C4-2B (cell line): ENCODE results near the gene MED12.

ENCODE experiments used
- H3K27ac ChIP-seq: fragments of 450-650 bp; 2 replicates; pipeline ENCODE4 v1.5.1; 2017
- CTCF ChIP-seq: fragments of 450-650 bp; conservative IDR thresholded peaks from 2 replicates; pipeline ENCODE4 v1.5.1; 2017; ENCODE audit warnings: mild to moderate bottlenecking
- ZFX ChIP-seq: fragments of 450-650 bp; IDR thresholded peaks from 2 replicates; pipeline ENCODE4 v1.6.1; 2017

MED12 gene

GRCh38 chrX:71107762-71108360 lies 10.5 kb upstream of the MED12 start:
- no peak for TF ChIP-seq CTCF
- no peak for TF ChIP-seq ZFX
- no peak overlapping the region for H3K27ac ChIP-seq

- H3K27ac ChIP-seq: no peak overlapping the region
- no peak for TF ChIP-seq CTCF
- TF ChIP-seq ZFX: no peak
These were observed 9.3 kb upstream of the MED12 start for GRCh38 chrX:71109051-71109450.

GRCh38 chrX:71111141-71111843 lies 7.1 kb upstream of the MED12 start, which contains the start of gene IL2RG:
TSS of gene IL2RG (minus strand) at chrX:71111577. CDS start at chrX:71111539, 38 bp downstream.
- H3K27ac ChIP-seq: no peak within 1 kb of the TSS
- TF ChIP-seq CTCF (no peak), ZFX (no peak)

- no peak for TF ChIP-seq CTCF
- TF ChIP-seq ZFX: no peak
- H3K27ac ChIP-seq: no peak overlapping the region
These were observed 6.4 kb upstream of the MED12 start for GRCh38 chrX:71111921-71112431.

GRCh38 chrX:71117358-71117757 lies 1.0 kb upstream of the MED12 start:
- no peak overlapping the region for H3K27ac ChIP-seq
- TF ChIP-seq ZFX (no peak), CTCF (no peak)

- peak overlapping the region; percentile 86 for H3K27ac ChIP-seq
- TF ChIP-seq ZFX (no peak), CTCF (no peak)
These were observed 664 bp downstream of the MED12 start for GRCh38 chrX:71118985-71119535.

GRCh38 chrX:71128166-71128833 lies 9.9 kb downstream of the MED12 start:
- TF ChIP-seq ZFX (no peak), CTCF (no peak)

More at GRCh38 chrX:71128166-71128833, 9.9 kb downstream of the MED12 start:
- no peak overlapping the region for H3K27ac ChIP-seq
